Sigmoid colon (tissue), 3 donors: ENCODE results near the gene CHSY3.

Experiments used
- POLR2A ChIP-seq, 2 donors: fragments of 450-650 bp; IDR thresholded peaks; one replicate each; pipeline ENCODE4 v1.6.1; 2016; ENCODE audit warnings: antibody characterized with exemption in 2 of 2, mild to moderate bottlenecking in 2 of 2, moderate library complexity in 2 of 2
- TF ChIP-seq, protein P1 (sequence below), 4 experiments: fragments of 450-650 bp in 3 of 4; fragments of 200-600 bp in 1 of 4; IDR thresholded peaks; one replicate each; pipeline ENCODE4 v1.5.1; 2016 to 2019; ENCODE audit warnings: antibody characterized with exemption in 4 of 4, mild to moderate bottlenecking in 3 of 4, moderate library complexity in 2 of 4

GRCh38 chr5:129943936-129944335 lies 39.7 kb downstream of the CHSY3 start:
- no peak for TF ChIP-seq POLR2A (IDR thresholded peaks at IDR 0.05)
- TF ChIP-seq, protein P1, sequence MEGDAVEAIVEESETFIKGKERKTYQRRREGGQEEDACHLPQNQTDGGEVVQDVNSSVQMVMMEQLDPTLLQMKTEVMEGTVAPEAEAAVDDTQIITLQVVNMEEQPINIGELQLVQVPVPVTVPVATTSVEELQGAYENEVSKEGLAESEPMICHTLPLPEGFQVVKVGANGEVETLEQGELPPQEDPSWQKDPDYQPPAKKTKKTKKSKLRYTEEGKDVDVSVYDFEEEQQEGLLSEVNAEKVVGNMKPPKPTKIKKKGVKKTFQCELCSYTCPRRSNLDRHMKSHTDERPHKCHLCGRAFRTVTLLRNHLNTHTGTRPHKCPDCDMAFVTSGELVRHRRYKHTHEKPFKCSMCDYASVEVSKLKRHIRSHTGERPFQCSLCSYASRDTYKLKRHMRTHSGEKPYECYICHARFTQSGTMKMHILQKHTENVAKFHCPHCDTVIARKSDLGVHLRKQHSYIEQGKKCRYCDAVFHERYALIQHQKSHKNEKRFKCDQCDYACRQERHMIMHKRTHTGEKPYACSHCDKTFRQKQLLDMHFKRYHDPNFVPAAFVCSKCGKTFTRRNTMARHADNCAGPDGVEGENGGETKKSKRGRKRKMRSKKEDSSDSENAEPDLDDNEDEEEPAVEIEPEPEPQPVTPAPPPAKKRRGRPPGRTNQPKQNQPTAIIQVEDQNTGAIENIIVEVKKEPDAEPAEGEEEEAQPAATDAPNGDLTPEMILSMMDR (IDR thresholded peaks at IDR 0.05) = no peak
